Memory B cell (primary cell): Measurements from ENCODE around the gene TBC1D12.
"Not testable (repeated sequence)": the region's sequence is repeated elsewhere in the genome, so short reads cannot be mapped to it uniquely, and the experiment has no call there.

Experiments
- ATAC-seq: fragments of 150-1000 bp; cut with Tn5 transposase; 2 replicates; pipeline ENCODE4 v1.10.0; 2021; ENCODE audit warnings: low read depth, mild to moderate bottlenecking, moderate library complexity
- DNase-seq, 2 donors: peaks; one replicate each; pipeline ENCODE4 v3.0.0; 2022; ENCODE audit warnings: low spot score in 2 of 2
- H3K27ac Mint-ChIP-seq: one replicate; pipeline ENCODE4 v1.8.0; 2022; ENCODE audit warnings: mild to moderate bottlenecking, moderate library complexity, mixed read lengths
- H3K27me3 Mint-ChIP-seq: one replicate; pipeline ENCODE4 v1.8.0; 2022; ENCODE audit warnings: mixed read lengths
- H3K36me3 Mint-ChIP-seq: one replicate; pipeline ENCODE4 v1.8.0; 2022; ENCODE audit warnings: mild to moderate bottlenecking, mixed read lengths
- H3K4me1 Mint-ChIP-seq: one replicate; pipeline ENCODE4 v1.8.0; 2022; ENCODE audit warnings: mixed read lengths
- H3K4me3 Mint-ChIP-seq: one replicate; pipeline ENCODE4 v1.8.0; 2022; ENCODE audit warnings: mild to moderate bottlenecking, moderate library complexity, mixed read lengths
- H3K9me3 Mint-ChIP-seq: one replicate; pipeline ENCODE4 v1.8.0; 2022; ENCODE audit warnings: mixed read lengths

Gene TBC1D12

DNA sequence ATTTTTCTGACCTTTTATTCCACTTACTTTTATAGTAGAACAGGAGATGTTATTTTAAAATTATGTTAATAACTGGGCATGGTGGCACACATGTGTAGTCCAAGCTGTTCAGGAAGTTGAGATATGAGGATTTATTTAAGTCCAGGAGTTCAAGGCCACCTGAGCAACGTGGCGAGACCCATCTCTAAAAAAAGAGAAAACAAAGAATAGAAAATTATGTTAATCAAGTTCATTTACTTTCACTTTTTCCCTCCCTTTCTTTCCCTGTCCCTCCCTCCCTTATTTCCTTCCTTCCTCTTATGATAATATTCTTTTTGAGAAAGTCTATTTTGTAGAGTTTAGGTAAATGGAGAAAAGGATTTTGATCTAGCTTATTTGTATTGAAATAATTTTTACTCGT is 94.3 kb downstream of the TBC1D12 start:
- no peak overlapping the region for H3K27ac Mint-ChIP-seq
- ATAC-seq, result no peak
- no peaks in the 10 kb centered on the region for H3K27me3 Mint-ChIP-seq
- peaks cover 7% of the 10 kb centered on the region for H3K4me1 Mint-ChIP-seq
- DNase-seq, result no peak
- no peak overlapping the region for H3K4me3 Mint-ChIP-seq
- no peaks in the 10 kb centered on the region for H3K9me3 Mint-ChIP-seq
- peaks cover 15% of the 10 kb centered on the region for H3K36me3 Mint-ChIP-seq

DNA sequence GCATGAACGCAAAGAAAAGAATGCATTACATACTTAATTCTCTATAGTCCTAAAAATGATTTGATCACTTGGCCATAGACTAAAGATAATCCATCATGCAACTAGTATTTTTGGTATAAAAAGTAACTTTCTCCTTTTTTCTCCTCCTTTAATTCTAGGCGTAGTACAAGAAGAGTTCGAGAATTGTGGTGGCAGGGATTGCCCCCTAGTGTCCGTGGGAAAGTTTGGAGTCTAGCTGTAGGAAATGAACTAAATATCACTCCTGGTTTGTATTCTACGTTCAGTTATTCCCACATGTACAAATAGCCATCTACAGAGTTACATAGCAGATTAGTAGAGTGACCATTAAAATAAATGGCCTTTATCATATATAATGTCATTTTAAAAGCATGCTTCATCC is 97.7 kb downstream of the TBC1D12 start:
- Mint-ChIP-seq H3K27me3 (no peaks in the 10 kb centered on the region), H3K36me3 (peaks cover 16% of the 10 kb centered on the region), H3K4me3 (no peak overlapping the region), H3K9me3 (no peaks in the 10 kb centered on the region), H3K4me1 (peaks cover 7% of the 10 kb centered on the region), H3K27ac (no peak overlapping the region)
- ATAC-seq (no peak), DNase-seq (no peak)

DNA sequence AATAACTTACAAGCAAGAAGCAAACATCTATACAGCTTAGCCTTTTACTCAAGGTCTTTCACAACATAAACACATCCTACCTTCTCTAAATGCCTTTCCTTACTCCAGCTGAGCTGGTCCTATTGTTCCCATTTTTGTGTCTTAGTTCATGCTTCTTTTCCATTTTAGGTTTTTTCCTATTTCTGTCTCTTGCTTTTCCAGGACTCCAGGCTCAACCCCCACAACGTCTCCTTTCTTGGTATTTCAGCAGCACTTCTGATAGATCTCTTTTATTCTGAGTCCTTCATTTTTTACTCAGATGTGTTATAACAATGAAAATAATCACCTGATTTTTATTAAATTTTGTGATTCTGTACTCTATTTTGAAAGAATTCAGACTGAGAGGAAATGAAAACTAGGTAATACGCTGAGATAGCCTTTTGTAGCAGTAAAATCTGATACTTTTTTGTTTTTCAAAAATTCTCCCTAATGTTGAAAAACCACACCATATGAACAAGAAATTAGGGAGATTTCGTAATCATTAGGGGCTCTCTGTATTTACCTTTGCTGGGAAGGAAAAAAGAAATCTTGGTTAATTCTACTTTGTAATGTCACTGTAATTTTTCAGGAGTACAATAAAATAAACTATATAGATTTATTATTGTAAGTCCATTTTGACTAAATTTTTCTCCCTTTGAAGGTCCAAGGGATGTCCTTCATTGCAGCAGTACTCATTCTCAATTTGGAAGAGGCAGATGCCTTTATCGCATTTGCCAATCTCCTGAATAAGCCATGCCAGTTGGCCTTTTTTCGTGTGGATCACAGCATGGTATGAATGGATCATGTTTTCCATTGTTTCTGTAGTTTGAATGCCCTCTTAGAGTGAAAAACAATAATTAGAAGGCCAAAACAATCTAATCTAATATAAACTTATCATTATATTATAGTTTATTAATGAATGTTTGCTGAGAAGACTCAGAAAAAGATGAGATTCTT is 119.2 kb downstream of the TBC1D12 start:
- H3K4me3 Mint-ChIP-seq, result no peak overlapping the region
- no peak for DNase-seq
- no peaks in the 10 kb centered on the region for H3K27me3 Mint-ChIP-seq
- no peak for ATAC-seq
- H3K4me1 Mint-ChIP-seq, result no peaks in the 10 kb centered on the region
- no peaks in the 10 kb centered on the region for H3K9me3 Mint-ChIP-seq
- no peak overlapping the region for H3K27ac Mint-ChIP-seq
- H3K36me3 Mint-ChIP-seq, result peaks cover 15% of the 10 kb centered on the region

DNA sequence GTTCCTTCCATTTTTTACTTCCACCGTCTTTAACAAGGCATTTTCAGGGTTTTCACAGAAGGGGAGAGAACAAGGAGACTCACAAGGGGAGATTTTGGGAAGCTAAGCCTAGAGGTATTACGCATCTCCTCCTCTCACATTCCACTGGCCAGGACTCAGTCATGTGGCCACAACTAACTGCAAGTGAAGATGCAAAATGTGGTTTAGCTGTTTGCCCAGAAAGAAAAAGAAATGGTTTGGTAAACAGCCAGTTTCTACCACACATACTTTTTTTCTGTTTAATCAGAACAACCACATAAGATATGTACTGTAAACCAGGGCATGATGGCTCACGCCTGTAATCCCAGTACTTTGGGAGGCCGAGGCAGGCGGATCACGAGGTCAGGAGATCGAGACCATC is 121.8 kb downstream of the TBC1D12 start:
- no peak overlapping the region for H3K27ac Mint-ChIP-seq
- no peak overlapping the region for H3K4me3 Mint-ChIP-seq
- H3K36me3 Mint-ChIP-seq, result peaks cover 18% of the 10 kb centered on the region
- H3K4me1 Mint-ChIP-seq, result no peaks in the 10 kb centered on the region
- H3K27me3 Mint-ChIP-seq, result no peaks in the 10 kb centered on the region
- DNase-seq, result no peak
- ATAC-seq, result no peak
- H3K9me3 Mint-ChIP-seq, result no peaks in the 10 kb centered on the region

DNA sequence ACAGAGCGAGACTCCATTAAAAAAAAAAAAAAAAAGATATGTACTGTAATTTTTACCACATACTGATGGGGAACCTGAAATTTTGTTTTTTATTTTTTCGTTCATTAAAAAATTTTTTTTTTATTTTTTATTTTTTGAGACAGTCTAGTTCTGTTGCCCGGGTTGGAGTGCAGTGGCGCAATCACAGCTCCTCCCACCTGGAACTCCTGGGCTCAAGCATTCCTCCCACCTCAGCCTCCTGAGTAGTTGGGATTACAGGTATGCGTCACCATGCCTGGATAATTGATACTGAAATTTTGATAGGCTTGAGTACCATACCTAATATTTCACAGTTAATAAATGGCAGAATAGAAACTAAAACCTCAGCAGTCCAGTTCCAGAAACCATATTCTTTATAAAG is 122.4 kb downstream of the TBC1D12 start:
- H3K4me3 Mint-ChIP-seq, result no peak overlapping the region
- DNase-seq (no peak), ATAC-seq (no peak)
- no peaks in the 10 kb centered on the region for H3K9me3 Mint-ChIP-seq
- H3K4me1 Mint-ChIP-seq, result no peaks in the 10 kb centered on the region
- no peaks in the 10 kb centered on the region for H3K27me3 Mint-ChIP-seq
- H3K27ac Mint-ChIP-seq, result no peak overlapping the region
- H3K36me3 Mint-ChIP-seq, result peaks cover 16% of the 10 kb centered on the region

DNA sequence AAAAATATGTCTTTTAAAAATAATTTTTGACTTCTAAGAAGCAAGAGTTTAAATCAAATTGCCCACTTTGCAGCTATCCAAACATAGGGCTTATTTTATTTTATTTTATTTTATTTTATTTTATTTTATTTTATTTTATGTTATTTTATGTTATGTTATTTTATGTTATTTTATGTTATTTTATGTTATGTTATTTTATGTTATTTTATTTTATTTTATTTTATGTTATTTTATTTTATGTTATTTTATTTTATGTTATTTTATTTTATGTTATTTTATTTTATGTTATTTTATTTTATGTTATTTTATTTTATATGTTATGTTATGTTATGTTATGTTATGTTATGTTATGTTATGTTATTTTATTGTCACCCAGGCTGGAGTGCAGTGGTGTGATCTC is 129.2 kb downstream of the TBC1D12 start:
- ATAC-seq, H3K9me3 Mint-ChIP-seq, H3K4me1 Mint-ChIP-seq, H3K4me3 Mint-ChIP-seq, H3K27ac Mint-ChIP-seq, H3K27me3 Mint-ChIP-seq, DNase-seq: not testable (repeated sequence)
- H3K36me3 Mint-ChIP-seq, result peaks cover 17% of the 10 kb centered on the region

DNA sequence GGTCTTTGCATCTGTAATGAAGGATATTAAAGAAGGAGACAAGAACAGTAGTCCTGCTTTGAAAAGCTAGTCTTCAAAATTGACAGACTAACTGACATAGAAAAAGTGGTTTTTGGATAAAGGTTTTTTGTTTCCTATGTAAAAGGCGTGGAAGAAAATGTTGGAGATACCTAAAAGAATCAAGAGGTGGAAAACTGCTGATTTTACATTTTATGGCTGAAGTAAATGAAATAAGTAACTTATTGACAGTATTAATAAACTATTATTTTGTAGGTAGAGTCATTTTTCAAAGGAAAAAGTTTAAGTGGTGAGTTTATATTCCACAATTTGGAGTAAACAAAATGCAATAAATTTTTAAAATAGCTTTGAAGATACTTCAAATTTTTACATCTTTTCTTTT is 130.7 kb downstream of the TBC1D12 start:
- Mint-ChIP-seq H3K4me1 (no peaks in the 10 kb centered on the region), H3K9me3 (no peaks in the 10 kb centered on the region), H3K27me3 (no peaks in the 10 kb centered on the region), H3K4me3 (no peak overlapping the region), H3K27ac (no peak overlapping the region), H3K36me3 (peaks cover 13% of the 10 kb centered on the region)
- DNase-seq (no peak), ATAC-seq (no peak)

DNA sequence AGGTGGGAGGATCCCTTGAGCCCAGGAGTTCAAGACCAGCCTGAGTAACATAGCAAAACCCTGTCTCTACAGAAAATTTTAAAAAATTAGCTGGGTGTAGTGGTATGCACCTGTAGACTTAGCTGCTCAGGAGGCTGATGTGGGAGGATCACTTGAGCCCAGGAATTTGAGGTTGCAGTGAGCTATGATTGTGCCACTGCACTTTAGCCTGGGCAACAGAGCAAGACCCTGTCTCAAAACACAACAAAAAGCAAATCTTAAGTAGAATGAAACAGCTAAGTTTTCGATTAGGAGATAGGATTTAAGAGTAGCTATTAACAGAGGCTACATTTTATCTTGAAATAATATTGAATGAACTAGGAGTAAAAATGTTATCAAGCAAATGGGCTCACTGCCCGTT is 139.9 kb downstream of the TBC1D12 start:
- not testable (repeated sequence) for H3K9me3 Mint-ChIP-seq, H3K36me3 Mint-ChIP-seq, H3K27ac Mint-ChIP-seq, ATAC-seq, H3K27me3 Mint-ChIP-seq, H3K4me3 Mint-ChIP-seq, DNase-seq
- H3K4me1 Mint-ChIP-seq, result peaks cover 17% of the 10 kb centered on the region

DNA sequence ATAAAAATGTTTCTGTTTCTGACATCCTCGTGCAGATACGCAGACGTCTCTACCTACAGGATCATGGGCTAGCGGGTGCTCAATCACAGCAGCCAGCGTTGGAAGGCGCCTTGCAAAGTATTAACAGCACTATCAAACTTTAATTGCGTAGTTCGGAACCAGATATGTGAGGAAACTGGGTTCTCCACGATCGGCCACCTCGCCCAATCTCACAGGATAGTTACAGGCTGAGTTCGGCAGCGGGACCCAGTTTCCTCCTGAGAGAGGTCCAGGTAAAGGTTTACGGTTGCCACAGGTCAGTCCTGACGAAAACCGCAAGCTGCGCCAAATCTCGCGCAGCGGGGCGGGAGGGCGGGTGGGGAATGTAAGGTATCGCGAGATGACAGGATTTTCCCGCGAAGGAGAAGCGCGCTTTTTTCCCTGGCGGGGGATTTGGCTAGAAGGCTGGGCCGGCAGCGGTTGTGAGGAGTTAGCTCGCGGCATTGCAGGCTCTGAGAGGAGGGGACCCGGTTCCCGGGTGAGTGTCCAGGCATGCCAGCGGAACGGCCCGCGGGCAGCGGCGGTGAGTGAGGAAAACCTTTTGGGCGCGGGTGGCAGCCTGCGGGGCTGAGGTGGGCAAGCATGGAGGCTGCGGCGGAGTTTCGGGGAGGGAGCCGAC is 143.2 kb downstream of the TBC1D12 start, which contains the start of gene HELLS:
Gene HELLS (plus strand): TSS at position 398 of the 658 bp plus-strand sequence. CDS start 134 bp downstream, at position 532.
- DNase-seq (peak; percentile 58 to 65), ATAC-seq (peak; percentile 79)
- Mint-ChIP-seq H3K4me1 (peaks cover 17% of the 10 kb centered on the region), H3K27me3 (no peaks in the 10 kb centered on the region), H3K4me3 (peak within 1 kb of the TSS; percentile 99), H3K36me3 (no peaks in the 10 kb centered on the region), H3K9me3 (no peaks in the 10 kb centered on the region), H3K27ac (peak within 1 kb of the TSS; percentile 90)

DNA sequence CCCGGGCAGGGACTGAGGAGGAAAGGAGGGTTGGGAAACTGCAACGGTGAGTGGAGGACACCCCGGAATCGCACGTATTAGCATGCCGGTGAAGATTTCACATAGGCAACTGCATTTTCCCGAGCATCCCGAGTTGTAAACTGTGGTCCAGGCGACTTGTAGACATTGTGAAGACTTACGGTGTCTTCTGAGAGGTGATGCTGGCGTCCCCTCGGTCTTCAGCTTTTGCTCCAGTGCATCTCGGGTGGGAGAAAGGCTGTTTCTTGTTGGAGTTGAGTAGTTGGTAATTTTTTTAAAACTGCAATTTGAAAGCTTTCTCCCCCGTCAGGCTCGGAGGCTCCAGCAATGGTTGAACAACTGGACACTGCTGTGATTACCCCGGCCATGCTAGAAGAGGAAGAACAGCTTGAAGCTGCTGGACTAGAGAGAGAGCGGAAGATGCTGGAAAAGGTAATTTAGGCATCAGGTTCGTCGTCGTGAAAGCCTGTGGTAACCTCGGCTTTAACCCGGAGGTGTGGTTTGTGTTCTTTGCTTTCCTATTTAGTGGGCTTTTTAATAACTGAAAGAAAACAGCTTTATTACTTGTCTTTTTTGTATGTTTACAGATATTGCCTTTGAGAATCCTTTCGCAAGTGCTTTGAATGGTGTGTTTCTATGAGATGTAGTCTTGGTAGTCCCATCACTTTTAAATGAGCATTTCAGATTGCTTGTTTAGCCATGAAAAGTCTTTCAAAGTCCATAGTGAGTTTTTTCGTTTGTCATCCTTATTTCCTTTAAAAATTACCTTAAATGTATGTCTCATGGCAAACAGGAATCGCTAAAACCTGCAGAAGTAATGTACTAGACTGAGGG is 143.9 kb downstream of the TBC1D12 start:
- no peak for ATAC-seq
- DNase-seq, result peak in 1 of 2 donors; percentile 2

DNA sequence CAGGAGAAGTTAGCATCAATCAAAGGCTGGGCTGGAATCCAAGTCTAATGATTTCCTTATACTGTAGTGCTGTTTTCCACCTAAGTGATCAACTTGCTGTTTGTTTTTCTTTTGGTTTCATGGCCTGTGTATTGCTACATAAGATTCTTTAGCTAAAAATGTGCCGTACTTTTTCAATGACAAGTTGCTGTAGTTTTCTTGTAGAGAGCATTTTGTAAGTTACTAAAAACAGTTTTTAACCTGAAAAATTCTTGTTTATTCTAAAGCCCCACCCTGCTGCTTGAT is 144.5 kb downstream of the TBC1D12 start:
- Mint-ChIP-seq H3K4me3 (peak overlapping the region; percentile 99), H3K27ac (peak overlapping the region; percentile 90), H3K36me3 (no peaks in the 10 kb centered on the region), H3K27me3 (no peaks in the 10 kb centered on the region), H3K9me3 (no peaks in the 10 kb centered on the region), H3K4me1 (peaks cover 14% of the 10 kb centered on the region)
- DNase-seq (no peak), ATAC-seq (no peak)

More for the DNA sequence above, 143.9 kb downstream of the TBC1D12 start:
- H3K4me3 Mint-ChIP-seq, result peak overlapping the region; percentile 99
- peaks cover 17% of the 10 kb centered on the region for H3K4me1 Mint-ChIP-seq
- H3K9me3 Mint-ChIP-seq, result no peaks in the 10 kb centered on the region
- no peaks in the 10 kb centered on the region for H3K36me3 Mint-ChIP-seq
- peak overlapping the region; percentile 90 for H3K27ac Mint-ChIP-seq
- no peaks in the 10 kb centered on the region for H3K27me3 Mint-ChIP-seq

DNA sequence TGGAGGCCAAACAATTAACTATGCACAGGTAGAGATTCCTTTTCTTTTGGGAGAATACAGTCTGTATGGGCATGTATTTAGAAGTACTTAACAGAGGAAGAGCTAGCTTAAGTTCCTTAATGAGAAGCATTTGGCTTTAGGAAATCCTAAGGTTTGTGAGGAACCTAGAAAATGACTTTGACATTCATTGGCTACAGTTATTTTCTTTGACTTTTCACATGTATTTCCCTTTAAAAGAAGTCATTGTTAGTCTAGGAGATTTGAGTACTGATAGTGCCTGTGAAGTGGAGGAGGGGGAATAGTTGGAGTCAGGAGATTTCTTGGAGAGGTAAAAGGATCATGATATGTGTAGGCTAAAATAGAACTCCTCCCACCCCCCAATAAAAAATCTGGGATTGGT is 146.9 kb downstream of the TBC1D12 start:
- no peaks in the 10 kb centered on the region for H3K9me3 Mint-ChIP-seq
- peaks cover 14% of the 10 kb centered on the region for H3K4me1 Mint-ChIP-seq
- H3K27me3 Mint-ChIP-seq, result no peaks in the 10 kb centered on the region
- no peak overlapping the region for H3K27ac Mint-ChIP-seq
- ATAC-seq (no peak), DNase-seq (no peak)
- H3K36me3 Mint-ChIP-seq, result no peaks in the 10 kb centered on the region
- H3K4me3 Mint-ChIP-seq, result no peak overlapping the region

DNA sequence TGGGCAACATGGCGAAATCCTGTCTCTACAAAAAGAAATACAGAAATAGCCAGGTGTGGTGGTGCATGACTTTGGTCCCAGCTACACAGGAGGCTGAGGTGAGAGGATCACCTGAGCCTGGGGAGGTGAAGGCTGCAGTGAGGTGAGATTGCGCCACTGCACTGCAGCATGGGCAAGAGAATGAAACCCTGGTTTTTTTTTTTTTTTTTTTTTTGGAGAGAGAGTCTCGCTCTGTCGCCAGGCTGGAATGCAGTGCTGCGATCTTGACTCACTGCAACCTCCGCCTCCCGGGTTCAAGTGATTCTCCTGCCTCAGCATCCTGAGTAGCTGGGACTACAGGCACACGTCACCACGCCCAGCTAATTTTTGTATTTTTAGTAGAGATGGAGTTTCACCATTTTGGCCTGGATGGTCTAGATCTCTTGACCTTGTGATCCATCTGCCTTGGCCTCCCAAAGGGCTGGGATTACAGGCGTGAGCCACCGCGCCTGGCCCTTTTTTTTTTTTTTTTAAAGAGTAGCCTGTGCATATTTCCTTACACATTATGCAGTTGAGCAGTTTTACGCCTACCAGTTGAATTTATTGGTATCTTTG is 165.5 kb downstream of the TBC1D12 start:
- not testable (repeated sequence) for H3K9me3 Mint-ChIP-seq, H3K4me3 Mint-ChIP-seq, ATAC-seq, DNase-seq, H3K27ac Mint-ChIP-seq, H3K4me1 Mint-ChIP-seq, H3K27me3 Mint-ChIP-seq
- peaks cover 18% of the 10 kb centered on the region for H3K36me3 Mint-ChIP-seq
